ENCODE data around the gene CLASRP.

DNA sequence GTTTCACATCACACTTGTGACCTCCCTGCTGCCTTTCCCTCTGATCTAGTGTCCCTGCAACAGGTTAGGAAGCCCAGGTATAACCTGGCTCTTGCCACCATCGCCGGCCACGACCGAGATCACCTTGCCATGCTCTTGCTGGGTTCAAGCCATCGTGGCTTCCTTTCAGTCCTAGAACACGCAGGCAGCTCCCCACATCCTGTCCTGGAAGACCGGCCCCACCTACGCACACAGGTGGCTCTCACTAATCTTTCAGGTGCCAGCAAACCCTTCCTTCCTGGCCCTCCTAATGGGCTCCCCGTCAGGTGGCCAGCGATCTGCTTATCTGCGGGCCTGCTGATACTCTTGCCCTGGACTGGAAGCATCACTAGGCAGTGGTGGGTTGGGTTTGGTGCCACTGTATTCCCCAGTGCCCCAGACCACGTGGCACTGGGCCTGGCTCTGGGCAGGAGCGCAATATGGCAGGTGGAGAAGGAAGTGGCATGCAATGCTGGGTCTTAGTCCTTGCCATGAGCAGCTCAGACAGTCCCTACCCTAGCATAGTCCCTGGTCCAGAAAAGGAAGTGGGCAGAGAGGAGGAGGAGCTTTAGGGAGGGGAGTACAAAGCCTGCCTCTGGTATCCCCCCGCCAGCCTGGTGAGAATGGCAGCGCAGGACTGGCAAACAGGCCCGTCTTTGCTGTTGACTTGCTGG, 66.0 kb downstream of the CLASRP start:
- no peak for TF ChIP-seq POLR2A (IDR thresholded peaks at IDR 0.05)
- TF ChIP-seq, protein P1, sequence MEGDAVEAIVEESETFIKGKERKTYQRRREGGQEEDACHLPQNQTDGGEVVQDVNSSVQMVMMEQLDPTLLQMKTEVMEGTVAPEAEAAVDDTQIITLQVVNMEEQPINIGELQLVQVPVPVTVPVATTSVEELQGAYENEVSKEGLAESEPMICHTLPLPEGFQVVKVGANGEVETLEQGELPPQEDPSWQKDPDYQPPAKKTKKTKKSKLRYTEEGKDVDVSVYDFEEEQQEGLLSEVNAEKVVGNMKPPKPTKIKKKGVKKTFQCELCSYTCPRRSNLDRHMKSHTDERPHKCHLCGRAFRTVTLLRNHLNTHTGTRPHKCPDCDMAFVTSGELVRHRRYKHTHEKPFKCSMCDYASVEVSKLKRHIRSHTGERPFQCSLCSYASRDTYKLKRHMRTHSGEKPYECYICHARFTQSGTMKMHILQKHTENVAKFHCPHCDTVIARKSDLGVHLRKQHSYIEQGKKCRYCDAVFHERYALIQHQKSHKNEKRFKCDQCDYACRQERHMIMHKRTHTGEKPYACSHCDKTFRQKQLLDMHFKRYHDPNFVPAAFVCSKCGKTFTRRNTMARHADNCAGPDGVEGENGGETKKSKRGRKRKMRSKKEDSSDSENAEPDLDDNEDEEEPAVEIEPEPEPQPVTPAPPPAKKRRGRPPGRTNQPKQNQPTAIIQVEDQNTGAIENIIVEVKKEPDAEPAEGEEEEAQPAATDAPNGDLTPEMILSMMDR (IDR thresholded peaks at IDR 0.05 in 4 of 5, conservative IDR thresholded peaks at IDR 0.05 in 1 of 5), result no peak

Data from gastrocnemius medialis (tissue), 4 donors.